Small intestine (tissue), 7 donors: Measurements from ENCODE around the gene TMEM38A. TPM values are rescaled to one million over a fixed set of nuclear protein-coding genes. Genes with fewer than 3 reads are reported as not detected.
"Not testable (repeated sequence)": the region's sequence is repeated elsewhere in the genome, so short reads cannot be mapped to it uniquely, and the experiment has no call there.

Experiments
- DNase-seq, 2 donors: peaks; one replicate each; pipeline versions ENCODE4 v3.0.0 to v3.0.0-alpha.2; 2013
- FAIRE-seq: peaks from 2 replicates; lab custom pipeline; 2012; peaks lifted over from hg19 to GRCh38; lab: Jason Lieb, UNC
- H3K27ac ChIP-seq, 3 donors: one replicate each; pipeline ENCODE4 v1.5.1; 2013; ENCODE audit warnings: low read length in 2 of 3, mild to moderate bottlenecking in 2 of 3, control low read depth in 1 of 3, inconsistent platforms in 1 of 3, low read depth in 1 of 3, moderate library complexity in 1 of 3
- H3K27me3 ChIP-seq, 3 donors: one replicate each; pipeline ENCODE4 v1.6.1; 2013; ENCODE audit warnings: low read length in 3 of 3, inconsistent platforms in 1 of 3; ENCODE audit not compliant: control insufficient read depth in 3 of 3, insufficient read depth in 3 of 3
- H3K36me3 ChIP-seq, 3 donors: one replicate each; pipeline ENCODE4 v1.6.1; 2013; ENCODE audit warnings: low read length in 3 of 3, inconsistent platforms in 1 of 3, low read depth in 1 of 3, mild to moderate bottlenecking in 1 of 3, moderate library complexity in 1 of 3; ENCODE audit not compliant: control insufficient read depth in 3 of 3, insufficient read depth in 2 of 3
- H3K4me1 ChIP-seq, 3 donors: one replicate each; pipeline ENCODE4 v1.6.1; 2013; ENCODE audit warnings: low read length in 2 of 3, inconsistent platforms in 1 of 3, low read depth in 1 of 3, mild to moderate bottlenecking in 1 of 3, moderate library complexity in 1 of 3; ENCODE audit not compliant: control insufficient read depth in 3 of 3, insufficient read depth in 2 of 3
- H3K4me3 ChIP-seq, 3 donors: one replicate each; pipeline ENCODE4 v1.5.1; 2013; ENCODE audit warnings: low read length in 3 of 3, control low read depth in 1 of 3, inconsistent platforms in 1 of 3, low read depth in 1 of 3, mild to moderate bottlenecking in 1 of 3, moderate library complexity in 1 of 3
- H3K9me3 ChIP-seq, 2 donors: one replicate each; pipeline ENCODE4 v1.6.1; 2013; ENCODE audit warnings: low read depth in 1 of 2, low read length in 1 of 2; ENCODE audit not compliant: control insufficient read depth in 2 of 2, insufficient read depth in 1 of 2
- WGBS, 3 donors: extraction: QIAGEN DNeasy Blood & Tissue Kit; methylation state at CpG; one replicate each; pipeline ENCODE4 v1.1.7; 2013; 5-methylcytosine and 5-hydroxymethylcytosine counted together
- polyA plus RNA-seq, 4 donors: library from polyadenylated mRNA; stranded (reverse) in 3 of 4; unstranded in 1 of 4; fragments of 200-250 nt in 3 of 4; fragments of 120-200 nt in 1 of 4; gene quantifications; one replicate each; pipeline versions ENCODE4 v1.2.1 to v1.2.3, GENCODE V29; 2013
- donor health status: healthy with polysubstance abuse.
- donor health status: control.
- donor health status: control.
- donor health status: Bipolar disorder and iron deficiency.
- donor health status: healthy.

TMEM38A gene
- polyA plus RNA-seq, 4 donors: 2.1 to 3.6 (median 3.1) TPM

DNA sequence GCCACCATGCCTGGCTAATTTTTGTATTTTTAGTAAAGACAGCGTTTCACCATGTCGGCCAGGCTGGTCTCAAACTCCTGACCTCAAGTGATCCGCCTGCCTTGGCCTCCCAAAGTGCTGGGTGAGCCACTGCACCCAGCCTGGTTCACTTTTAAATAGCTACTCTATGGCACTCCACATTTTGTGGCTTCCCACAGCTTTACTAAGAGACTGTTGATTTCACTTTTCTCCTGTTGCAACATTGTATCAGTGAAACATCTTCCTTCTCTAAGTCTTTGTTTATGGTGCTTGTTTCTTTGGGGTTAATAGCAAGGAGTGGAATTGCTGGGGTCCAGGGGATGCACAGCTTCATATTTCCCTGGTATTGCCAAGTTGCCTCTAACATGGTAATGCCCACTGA lies 12.3 kb downstream of the TMEM38A start:
- no peaks in the 10 kb centered on the region for H3K4me1 ChIP-seq
- H3K4me3 ChIP-seq: no peak overlapping the region
- no peak overlapping the region for H3K27ac ChIP-seq
- DNase-seq: no peak
- H3K27me3 ChIP-seq: no peaks in the 10 kb centered on the region
- H3K36me3 ChIP-seq: no peaks in the 10 kb centered on the region
- no peaks in the 10 kb centered on the region for H3K9me3 ChIP-seq
- WGBS, 3 donors: 82 to 90% (median 86%) methylated on average over 3 of the region's 3 CpGs
- no peak for FAIRE-seq

DNA sequence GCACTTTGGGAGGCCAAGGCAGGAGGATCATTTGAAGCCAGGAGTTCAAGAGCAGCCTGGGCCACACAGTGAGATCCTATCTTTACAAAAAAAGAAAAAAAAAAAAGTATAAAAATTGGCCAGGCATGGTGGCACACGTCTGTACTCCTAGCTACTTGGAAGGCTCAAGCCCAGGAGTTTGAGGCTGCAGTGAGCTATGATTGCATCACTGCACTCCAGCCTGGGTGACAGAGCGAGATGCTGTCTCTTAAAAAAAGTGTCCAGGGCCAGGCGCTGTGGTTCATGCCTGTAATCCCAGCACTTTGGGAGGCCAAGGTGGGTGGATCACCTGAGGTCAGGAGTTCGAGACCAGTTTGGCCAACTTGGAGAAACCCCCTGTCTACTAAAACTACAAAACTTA lies 12.9 kb downstream of the TMEM38A start:
- FAIRE-seq: not testable (repeated sequence)

GRCh38 chr19:16676101-16676798 lies 15.3 kb downstream of the TMEM38A start:
- no peaks in the 10 kb centered on the region for H3K27me3 ChIP-seq
- no peak for FAIRE-seq
- DNase-seq: peak in 1 of 2 donors; percentile 33
- 79 to 87% (median 87%) methylated on average over 15 of the region's 15 CpGs for WGBS, 3 donors
- no peak overlapping the region for H3K27ac ChIP-seq
- H3K9me3 ChIP-seq: peaks cover 0 to 6% of the 10 kb centered on the region in 2 donors
- H3K36me3 ChIP-seq: peaks cover 0 to 8% (median 0%) of the 10 kb centered on the region in 3 donors
- H3K4me1 ChIP-seq: no peaks in the 10 kb centered on the region
- H3K4me3 ChIP-seq: no peak overlapping the region

More for the DNA sequence above, 12.9 kb downstream of the TMEM38A start:
- 89 to 92% (median 92%) methylated on average over 4 of the region's 4 CpGs for whole genome bisulfite sequencing, 3 donors
- not testable (repeated sequence) for H3K36me3 ChIP-seq, DNase-seq, H3K27ac ChIP-seq, H3K27me3 ChIP-seq, H3K9me3 ChIP-seq, H3K4me3 ChIP-seq, H3K4me1 ChIP-seq

DNA sequence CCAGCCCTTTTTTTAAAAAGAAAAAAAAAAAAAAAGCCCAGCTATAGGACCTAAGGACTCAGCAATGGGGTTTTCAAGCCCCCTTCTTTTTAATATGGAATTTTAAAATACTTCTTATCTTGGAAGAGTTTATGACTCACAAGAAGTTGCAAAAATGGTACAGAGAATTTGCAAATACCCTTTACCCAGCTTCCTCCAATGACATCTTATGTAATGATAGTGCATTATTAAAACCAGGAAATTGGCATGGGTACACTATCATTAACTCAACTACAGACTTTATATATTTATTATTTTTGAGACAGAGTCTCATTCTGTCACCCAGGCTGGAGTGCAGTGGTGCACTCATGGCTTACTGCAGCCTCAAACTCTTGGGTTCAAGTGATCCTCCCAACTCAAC lies 16.1 kb downstream of the TMEM38A start:
- H3K9me3 ChIP-seq: peaks cover 0 to 13% of the 10 kb centered on the region in 2 donors
- H3K27me3 ChIP-seq: no peaks in the 10 kb centered on the region
- FAIRE-seq (no peak), DNase-seq (no peak)
- H3K4me1 ChIP-seq: no peaks in the 10 kb centered on the region
- H3K4me3 ChIP-seq: no peak overlapping the region
- no peak overlapping the region for H3K27ac ChIP-seq
- H3K36me3 ChIP-seq: peaks cover 0 to 9% (median 0%) of the 10 kb centered on the region in 3 donors

- no peaks in the 10 kb centered on the region for H3K4me1 ChIP-seq
- H3K27ac ChIP-seq: no peak overlapping the region
- no peak for DNase-seq
- H3K9me3 ChIP-seq: peaks cover 0 to 14% of the 10 kb centered on the region in 2 donors
- H3K27me3 ChIP-seq: no peaks in the 10 kb centered on the region
- 95 to 96% (median 96%) methylated on average over 9 of the region's 9 CpGs for WGBS, 3 donors
- no peak overlapping the region for H3K4me3 ChIP-seq
- H3K36me3 ChIP-seq: peaks cover 0 to 13% (median 0%) of the 10 kb centered on the region in 3 donors
- no peak for FAIRE-seq
Observed at GRCh38 chr19:16678498-16678897, 17.6 kb downstream of the TMEM38A start.

- FAIRE-seq: no peak
- H3K4me1 ChIP-seq: no peaks in the 10 kb centered on the region
- WGBS, 3 donors: 94 to 99% (median 96%) methylated on average over 10 to 11 of the region's 11 CpGs
- no peak overlapping the region for H3K27ac ChIP-seq
- no peak overlapping the region for H3K4me3 ChIP-seq
- H3K27me3 ChIP-seq: no peaks in the 10 kb centered on the region
- H3K36me3 ChIP-seq: peaks cover 0 to 13% (median 0%) of the 10 kb centered on the region in 3 donors
- peaks cover 0 to 14% of the 10 kb centered on the region in 2 donors for H3K9me3 ChIP-seq
- no peak for DNase-seq
Observed at GRCh38 chr19:16679811-16680210, 18.9 kb downstream of the TMEM38A start.

- Histone ChIP-seq H3K27ac (no peak overlapping the region), H3K4me1 (no peaks in the 10 kb centered on the region), H3K9me3 (peaks cover 0 to 14% of the 10 kb centered on the region in 2 donors), H3K27me3 (no peaks in the 10 kb centered on the region), H3K36me3 (peaks cover 0 to 13% (median 0%) of the 10 kb centered on the region in 3 donors), H3K4me3 (no peak overlapping the region)
- 89 to 95% (median 94%) methylated on average over 2 of the region's 2 CpGs for WGBS, 3 donors
- DNase-seq: no peak
- FAIRE-seq: no peak
Observed at GRCh38 chr19:16682539-16682938, 21.6 kb downstream of the TMEM38A start.

DNA sequence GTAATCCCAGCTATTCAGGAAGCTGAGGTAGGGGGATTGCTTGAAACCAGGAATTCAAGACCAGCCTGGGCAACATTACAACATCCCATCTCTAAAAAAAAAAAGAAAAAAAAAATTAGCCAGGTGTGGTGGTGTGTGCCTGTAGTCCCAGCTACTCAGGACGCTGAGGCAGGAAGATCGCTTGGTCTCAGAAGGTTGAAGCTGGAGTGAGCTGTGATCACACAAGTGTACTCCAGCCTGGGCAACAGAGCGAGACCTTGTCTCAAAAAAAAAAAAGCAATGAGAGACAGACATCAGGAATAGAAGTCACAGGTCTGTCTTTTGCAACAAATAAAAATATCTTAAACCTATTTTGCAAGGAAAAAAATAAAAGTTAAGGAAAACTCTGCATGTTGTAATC lies 23.3 kb downstream of the TMEM38A start:
- Histone ChIP-seq H3K9me3 (peaks cover 0 to 19% of the 10 kb centered on the region in 2 donors), H3K27ac (no peak overlapping the region), H3K4me1 (no peaks in the 10 kb centered on the region), H3K4me3 (no peak overlapping the region), H3K36me3 (peaks cover 0 to 13% (median 0%) of the 10 kb centered on the region in 3 donors), H3K27me3 (no peaks in the 10 kb centered on the region)
- 87 to 91% (median 88%) methylated on average over 3 of the region's 3 CpGs for WGBS, 3 donors
- no peak for FAIRE-seq
- no peak for DNase-seq
